ENCODE data around the gene SMURF1. TPM values are rescaled to one million over a fixed set of nuclear protein-coding genes. Genes with fewer than 3 reads are reported as not detected.
A peak's percentile ranks its signal among the peaks of the same experiment; 100 is the strongest.
"Not testable (repeated sequence)": the region's sequence is repeated elsewhere in the genome, so short reads cannot be mapped to it uniquely, and the experiment has no call there.

Gene SMURF1
- total RNA-seq, 1 experiment from 2014 or later = 17.4 TPM

- no peak for DNase-seq (ENCODE audit: low read depth)
These were observed 89.1 kb downstream of the SMURF1 start for GRCh38 chr7:99054781-99055180.

DNA sequence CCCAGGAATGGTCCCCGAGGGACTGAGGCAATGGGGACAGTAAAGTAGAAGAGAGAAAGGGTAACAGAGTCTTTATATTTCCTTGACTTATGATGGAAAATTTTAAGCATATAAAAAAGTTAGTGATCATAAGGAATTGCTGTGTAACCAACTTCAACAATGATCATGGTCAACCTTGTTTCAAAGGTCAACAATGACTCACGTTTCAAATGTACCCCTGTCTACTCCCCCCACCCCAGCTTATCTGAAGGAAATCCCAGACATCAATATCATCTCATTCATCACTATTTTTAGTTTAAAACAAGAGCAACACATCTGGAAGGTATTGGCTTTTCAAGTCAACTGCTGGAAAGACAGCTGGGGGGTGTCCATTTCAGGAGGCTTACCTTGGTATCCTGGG is 92.9 kb downstream of the SMURF1 start:
- DNase-seq (ENCODE audit: low read depth) = no peak

GRCh38 chr7:99047526-99048077 is 96.3 kb downstream of the SMURF1 start:
- DNase-seq (ENCODE audit: low read depth) = no peak

DNA sequence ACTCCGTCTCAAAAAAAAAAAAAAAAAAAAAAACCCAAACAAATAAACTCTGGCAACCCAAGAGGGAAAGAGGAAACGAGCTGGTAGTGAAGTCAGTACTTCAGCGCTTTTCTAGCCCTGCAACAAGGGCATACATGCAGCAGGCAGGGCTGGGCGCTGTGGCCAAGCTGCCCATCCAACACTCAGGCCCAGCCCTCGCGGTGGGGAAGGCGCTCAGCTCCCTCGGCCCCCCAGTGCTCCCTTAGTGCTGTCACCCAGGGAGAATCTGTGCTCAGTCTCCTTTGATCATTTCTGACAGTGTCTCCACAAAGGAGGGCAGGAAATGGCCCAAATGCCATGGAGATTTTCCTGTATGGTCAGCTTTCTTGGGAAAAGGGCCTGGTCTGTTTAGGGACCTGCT is 97.2 kb downstream of the SMURF1 start:
- no peak for DNase-seq (ENCODE audit: low read depth)

- not testable (repeated sequence) for DNase-seq (ENCODE audit: low read depth)
These were observed 97.6 kb downstream of the SMURF1 start for GRCh38 chr7:99046262-99046661.

DNA sequence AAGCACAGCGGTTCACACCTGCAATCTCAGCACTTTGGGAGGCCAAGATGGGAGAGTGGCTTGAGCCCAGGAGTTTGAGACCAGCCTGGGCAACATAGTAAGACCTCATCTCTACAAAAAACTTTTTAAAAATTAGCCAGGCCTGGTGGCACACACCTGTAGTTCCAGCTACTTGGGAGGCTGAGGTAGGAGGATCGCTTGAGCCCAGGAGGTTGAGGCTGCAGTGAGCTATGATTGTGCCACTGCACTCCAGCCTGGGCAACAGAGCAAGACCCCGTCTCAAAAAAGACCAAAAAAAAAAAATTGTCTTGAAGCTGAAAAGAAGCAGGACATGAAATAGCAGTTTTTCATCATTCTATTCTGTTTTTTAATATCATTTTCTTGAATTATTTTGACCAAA is 99.0 kb downstream of the SMURF1 start:
- not testable (repeated sequence) for DNase-seq (ENCODE audit: low read depth)

GRCh38 chr7:99042957-99043356 is 101.0 kb downstream of the SMURF1 start:
- DNase-seq (ENCODE audit: low read depth) = no peak

DNA sequence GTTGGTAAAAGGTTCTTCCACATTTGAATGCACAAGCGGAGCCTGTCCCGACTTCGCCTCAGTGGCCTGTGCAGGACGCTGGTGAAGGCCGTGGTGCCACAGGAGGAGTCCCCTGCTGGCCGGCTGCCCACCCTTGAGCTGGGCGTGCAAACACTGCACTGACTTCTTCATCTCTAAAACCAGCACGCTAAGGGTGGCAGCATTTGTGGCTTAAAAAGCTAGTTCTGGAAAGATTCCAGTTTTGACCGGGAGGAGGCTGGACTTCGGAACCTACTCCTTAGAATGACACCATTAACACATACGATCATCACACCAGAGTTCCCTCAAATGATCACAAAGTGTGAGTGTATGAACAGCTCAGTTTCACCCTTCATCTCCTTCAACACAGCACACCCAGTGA is 102.4 kb downstream of the SMURF1 start:
- DNase-seq (ENCODE audit: low read depth) = no peak

- DNase-seq (ENCODE audit: low read depth) = peak; percentile 83
These were observed 103.6 kb downstream of the SMURF1 start for GRCh38 chr7:99040104-99040958.

DNA sequence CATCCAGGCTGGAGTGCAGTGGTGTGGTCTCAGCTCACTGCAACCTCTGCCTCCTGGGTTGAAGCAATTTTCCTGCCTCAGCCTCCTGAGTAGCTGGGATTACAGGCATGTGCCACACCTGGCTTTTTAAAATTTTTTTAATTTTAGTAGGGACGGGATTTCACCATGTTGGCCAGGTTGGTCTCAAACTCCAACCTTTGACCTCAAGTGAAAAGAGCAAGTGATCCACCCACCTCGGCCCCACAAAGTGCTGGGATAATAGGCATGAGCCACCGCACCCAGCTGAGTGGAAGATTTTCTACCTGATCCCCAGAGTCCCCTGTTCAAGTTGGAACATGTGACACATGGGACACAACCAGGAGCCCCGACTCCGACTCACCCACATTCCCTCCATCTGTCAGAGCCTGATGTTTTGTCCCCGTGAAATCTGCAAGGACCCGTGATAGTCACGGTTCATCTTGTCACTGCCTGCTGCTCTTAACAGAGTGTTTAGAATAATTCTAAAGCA is 104.5 kb downstream of the SMURF1 start:
- DNase-seq (ENCODE audit: low read depth) = no peak

DNA sequence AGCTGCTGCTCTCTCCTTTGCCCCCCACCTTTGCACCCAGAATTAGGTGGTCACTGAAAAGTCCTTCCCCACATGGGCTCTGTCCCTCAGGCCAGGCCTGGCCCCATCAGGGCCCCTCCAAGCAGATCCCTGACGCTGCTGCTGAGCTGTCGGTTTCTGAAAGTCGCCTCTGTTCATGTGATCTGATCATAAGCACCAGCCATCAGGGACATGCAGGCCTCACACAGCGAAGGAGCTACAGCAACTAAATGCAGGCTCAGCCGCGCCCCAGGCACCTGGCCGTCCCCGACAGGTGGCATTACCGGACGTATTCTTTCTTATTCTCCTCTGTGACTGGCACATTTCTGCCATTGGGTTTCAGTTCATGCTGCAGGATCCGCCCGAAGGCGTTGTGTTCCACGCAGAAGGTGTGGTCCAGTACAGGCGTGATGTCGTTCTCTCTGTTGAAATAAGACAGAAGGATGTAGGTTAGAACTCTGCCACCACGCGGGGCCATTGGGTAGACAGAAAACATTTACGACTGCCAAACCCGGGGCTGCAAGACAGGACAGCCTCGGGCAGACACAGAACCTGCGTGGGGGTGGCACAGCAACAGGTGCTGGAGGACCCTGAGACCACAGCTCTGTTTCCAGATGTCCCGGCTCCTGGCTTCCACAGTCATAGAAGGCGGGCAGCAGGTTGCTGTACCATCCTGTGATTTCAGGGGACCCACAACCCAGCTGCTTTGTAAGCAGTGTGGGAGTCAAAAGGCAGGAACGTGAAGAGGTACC is 105.6 kb downstream of the SMURF1 start:
- DNase-seq (ENCODE audit: low read depth) = no peak

- DNase-seq (ENCODE audit: low read depth) = no peak
These were observed 106.5 kb downstream of the SMURF1 start for GRCh38 chr7:99037327-99037940.

- DNase-seq (ENCODE audit: low read depth) = peak; percentile 33
These were observed 107.3 kb downstream of the SMURF1 start for GRCh38 chr7:99036546-99037111.

DNA sequence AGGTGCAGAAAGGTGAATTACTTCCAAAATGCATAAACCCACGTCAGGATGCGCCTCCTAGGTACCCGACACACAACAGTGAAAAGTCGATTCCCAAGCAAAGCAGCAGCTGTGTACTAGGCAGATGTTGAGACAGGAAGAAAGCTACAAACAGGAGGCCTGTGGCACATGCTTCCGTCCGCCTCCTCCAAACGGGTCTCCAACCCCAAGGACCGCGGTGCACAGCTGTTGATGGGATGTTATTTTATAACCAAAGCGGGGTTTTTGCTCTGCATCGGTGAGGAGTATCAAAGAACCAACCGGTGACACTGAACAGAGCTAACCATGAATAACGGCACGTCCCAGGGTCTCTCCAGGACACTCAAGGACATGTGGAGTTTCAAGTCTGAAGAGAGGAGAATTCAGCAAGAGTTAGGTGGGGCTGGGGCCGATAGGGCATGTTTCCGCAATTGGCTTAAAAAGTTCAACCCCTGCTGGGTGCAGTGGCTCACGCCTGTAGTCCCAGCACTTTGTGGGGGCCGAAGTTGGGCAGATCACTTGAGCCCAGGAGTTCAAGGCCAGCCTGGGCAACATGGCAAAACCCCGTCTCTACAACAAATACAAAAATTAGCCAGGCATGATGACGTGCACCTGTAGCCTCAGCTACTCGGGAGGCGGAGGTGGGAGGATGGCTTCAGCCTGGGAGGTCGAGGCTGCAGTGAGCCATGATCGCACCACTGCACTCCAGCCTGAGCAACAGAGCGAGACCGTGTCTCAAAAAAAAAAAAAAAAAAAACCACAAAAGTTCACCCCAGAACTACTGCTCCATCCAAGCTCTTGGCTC is 108.0 kb downstream of the SMURF1 start:
- DNase-seq (ENCODE audit: low read depth) = no peak

DNA sequence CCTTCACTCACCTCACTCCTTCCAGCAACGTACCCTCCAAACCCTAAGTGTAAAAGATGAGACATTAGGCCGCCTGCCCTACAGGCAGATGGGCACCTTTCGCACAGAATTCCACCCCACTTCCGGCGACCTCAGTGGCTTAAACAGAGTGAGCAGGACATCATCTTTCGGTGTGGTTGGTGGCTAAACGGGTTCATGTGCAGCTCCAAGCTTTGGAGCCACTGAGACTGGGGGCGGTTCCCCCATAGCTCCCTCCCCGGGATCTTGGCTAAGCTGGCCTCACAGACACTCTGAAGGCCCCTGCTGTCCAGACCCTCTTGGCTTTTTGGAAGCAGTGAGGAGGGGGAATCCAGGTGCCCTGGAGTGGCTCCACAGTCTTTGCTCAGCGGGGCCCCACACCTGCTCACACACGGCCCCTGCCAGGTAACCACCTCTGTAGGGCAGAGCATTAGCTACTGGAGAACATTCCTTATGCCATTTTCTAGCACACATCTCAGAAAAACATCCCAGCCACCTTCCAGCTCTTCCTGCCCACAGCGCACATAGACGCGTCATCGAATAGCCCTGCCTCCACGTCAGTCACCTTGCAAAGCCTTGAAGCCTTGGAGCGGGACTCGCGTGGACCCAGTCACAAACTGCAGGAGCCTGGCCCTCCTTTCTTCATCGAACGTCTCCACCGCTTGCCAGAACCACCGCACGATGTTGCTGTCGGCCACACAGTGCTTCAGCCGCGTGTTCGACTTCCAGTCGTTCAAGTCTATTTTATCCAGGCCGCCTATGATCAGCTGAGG is 108.8 kb downstream of the SMURF1 start:
- DNase-seq (ENCODE audit: low read depth) = no peak

GRCh38 chr7:99033765-99034164 is 110.1 kb downstream of the SMURF1 start:
- DNase-seq (ENCODE audit: low read depth) = no peak

- no peak for DNase-seq (ENCODE audit: low read depth)
These were observed 111.0 kb downstream of the SMURF1 start for GRCh38 chr7:99032928-99033327.

GRCh38 chr7:99031496-99031895 is 112.4 kb downstream of the SMURF1 start:
- DNase-seq (ENCODE audit: low read depth) = no peak

DNA sequence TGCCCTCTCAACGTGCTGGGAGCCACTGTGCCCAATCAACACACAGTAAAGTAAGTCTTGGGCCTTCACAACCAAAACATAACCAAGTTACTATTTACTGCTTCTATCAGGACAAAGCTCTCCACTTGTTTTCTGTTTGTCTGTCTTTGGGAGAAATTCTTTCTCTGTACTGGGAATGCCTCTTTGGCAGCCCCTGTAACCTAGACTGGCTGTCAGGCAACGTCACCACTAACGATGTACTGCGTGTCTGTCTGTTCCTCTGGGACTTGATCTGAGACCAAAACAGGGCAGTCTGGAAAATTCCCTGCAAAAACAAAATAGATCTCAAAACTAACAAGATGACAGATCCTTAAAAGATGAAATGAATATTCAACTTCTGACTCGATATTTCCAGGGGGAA is 113.0 kb downstream of the SMURF1 start:
- no peak for DNase-seq (ENCODE audit: low read depth)

GRCh38 chr7:99030457-99030856 is 113.5 kb downstream of the SMURF1 start:
- DNase-seq (ENCODE audit: low read depth) = no peak
